Measurements from ENCODE around the gene CHRND.

- TF ChIP-seq CTCF (IDR thresholded peaks at IDR 0.05; ENCODE audit: low read depth, low read length) (no peak), EZH2phosphoT487 (IDR thresholded peaks at IDR 0.05; ENCODE audit: low read depth) (no peak)
Observed at GRCh38 chr2:232563580-232563979, 37.6 kb downstream of the CHRND start.

Data from OCI-LY3 (cell line).